Endothelial cell of umbilical vein (primary cell): ENCODE results near the gene DENND4B. TPM values are rescaled to one million over a fixed set of nuclear protein-coding genes. Genes with fewer than 3 reads are reported as not detected.

ENCODE experiments used
- BruUV-seq: library from RNA; stranded (reverse); fragments of 400-500 nt; replicated peaks from 2 replicates; lab custom pipeline; 2021; lab: Mats Ljungman, UMichigan
- CTCF ChIA-PET: fragments of 300-600, 350-600 bp; sonication (Branson Sonifier 250); formaldehyde crosslinking; loops from one replicate; lab custom pipeline; 2021; ENCODE audit warnings: antibody characterized with exemption, inconsistent platforms; lab: Charles Lee
- POLR2A ChIA-PET: fragments of 300-600, 350-600 bp; sonication (Branson Sonifier 250); formaldehyde crosslinking; loops from one replicate; lab custom pipeline; 2021; ENCODE audit warnings: antibody characterized with exemption, inconsistent platforms; lab: Charles Lee
- DNase-seq: peaks from one replicate; pipeline ENCODE4 v3.0.0-alpha.2; 2011; ENCODE audit warnings: low read depth, low spot score
- FAIRE-seq: peaks from 2 replicates; lab custom pipeline; 2011; peaks lifted over from hg19 to GRCh38; lab: Jason Lieb, UNC
- H2AFZ ChIP-seq: 2 replicates; pipeline ENCODE4 v1.6.0; 2012; ENCODE audit warnings: low read depth, low read length, control low read depth, inconsistent platforms
- H3K27ac ChIP-seq: 2 replicates; pipeline ENCODE4 v1.5.1; 2011; ENCODE audit warnings: low read depth, mild to moderate bottlenecking, control low read depth, low read length, moderate library complexity; ENCODE audit not compliant: insufficient read depth
- H3K27me3 ChIP-seq, 2 experiments: 2 replicates each; pipeline versions ENCODE4 v1.6.0 to v1.6.1; 2011; ENCODE audit warnings: low read length in 2 of 2, mixed read lengths in 1 of 2; ENCODE audit not compliant: control insufficient read depth in 2 of 2, insufficient read depth in 2 of 2
- H3K36me3 ChIP-seq, 2 experiments: 2 replicates in 1 of 2; 3 replicates in 1 of 2; pipeline ENCODE4 v1.5.1; 2011; ENCODE audit warnings: low read length in 2 of 2, mild to moderate bottlenecking in 1 of 2, moderate library complexity in 1 of 2; ENCODE audit not compliant: control insufficient read depth in 2 of 2, insufficient read depth in 2 of 2; ENCODE audit errors: extremely low read depth in 1 of 2
- H3K4me1 ChIP-seq: 3 replicates; pipeline ENCODE4 v1.5.1; 2011; ENCODE audit warnings: mild to moderate bottlenecking, low read length; ENCODE audit not compliant: control insufficient read depth, insufficient read depth; ENCODE audit errors: extremely low read depth
- H3K4me2 ChIP-seq: 2 replicates; pipeline ENCODE4 v1.6.1; 2011; ENCODE audit warnings: low read length, control low read depth, mixed read lengths; ENCODE audit not compliant: insufficient read depth
- H3K4me3 ChIP-seq, 3 experiments: fragments of 200-600 bp in 1 of 3; sonication (generic), shearing (Covaris generic) in 1 of 3; replicated peaks in 1 of 3; 2 replicates each; pipeline ENCODE4 v1.5.1; 2011 to 2016; ENCODE audit warnings: control low read depth in 3 of 3, low read length in 3 of 3, mild to moderate bottlenecking in 2 of 3, inconsistent platforms in 1 of 3, low read depth in 1 of 3, moderate library complexity in 1 of 3; ENCODE audit not compliant: insufficient read depth in 1 of 3
- H3K79me2 ChIP-seq: 2 replicates; pipeline ENCODE4 v1.6.0; 2012; ENCODE audit warnings: low read length, inconsistent platforms; ENCODE audit not compliant: control insufficient read depth, insufficient read depth
- H3K9ac ChIP-seq: replicated peaks from 2 replicates; pipeline ENCODE3; 2011; ENCODE audit warnings: low read length, control low read depth; ENCODE audit not compliant: insufficient read depth; ENCODE audit errors: extremely low read depth
- H3K9me1 ChIP-seq: replicated peaks from 3 replicates; pipeline ENCODE4 v1.6.0; 2011; ENCODE audit warnings: mild to moderate bottlenecking, low read length; ENCODE audit not compliant: control insufficient read depth, insufficient read depth; ENCODE audit errors: extremely low read depth
- H3K9me3 ChIP-seq: replicated peaks from 2 replicates; pipeline ENCODE4 v1.5.1; 2012; ENCODE audit warnings: low read length, inconsistent platforms; ENCODE audit not compliant: control insufficient read depth, insufficient read depth
- H4K20me1 ChIP-seq: replicated peaks from 2 replicates; pipeline ENCODE3; 2011; ENCODE audit warnings: mild to moderate bottlenecking, low read length; ENCODE audit not compliant: control insufficient read depth, insufficient read depth; ENCODE audit errors: extremely low read depth
- CTCF ChIP-seq, 2 donors: IDR thresholded peaks; 1 replicate in 1 of 2; 2 replicates in 1 of 2; pipeline ENCODE4 v1.5.1; 2011; ENCODE audit warnings: low read length in 2 of 2, mild to moderate bottlenecking in 2 of 2, moderate library complexity in 2 of 2, control low read depth in 1 of 2, inconsistent platforms in 1 of 2, low read depth in 1 of 2; ENCODE audit not compliant: insufficient read depth in 1 of 2; ENCODE audit errors: extremely low read depth in 1 of 2
- EZH2 ChIP-seq: IDR thresholded peaks from 2 replicates; pipeline ENCODE4 v1.6.1; 2012; ENCODE audit warnings: borderline replicate concordance, low read depth, mild to moderate bottlenecking, moderate library complexity, low read length, inconsistent platforms; ENCODE audit not compliant: severe bottlenecking
- FOS ChIP-seq: IDR thresholded peaks from 2 replicates; pipeline ENCODE4 v1.6.1; 2011; ENCODE audit warnings: mild to moderate bottlenecking, low read length, moderate library complexity, borderline replicate concordance; ENCODE audit not compliant: insufficient read depth
- GATA2 ChIP-seq: IDR thresholded peaks from 2 replicates; pipeline ENCODE4 v1.7.0; 2011; ENCODE audit warnings: low read depth, mild to moderate bottlenecking, moderate library complexity, mixed read lengths, low read length; ENCODE audit not compliant: insufficient read length, insufficient read depth
- JUN ChIP-seq: IDR thresholded peaks from 2 replicates; pipeline ENCODE4 v1.6.1; 2011; ENCODE audit warnings: borderline replicate concordance, low read depth; ENCODE audit not compliant: insufficient read length, insufficient read depth
- MAX ChIP-seq: IDR thresholded peaks from 2 replicates; pipeline ENCODE4 v1.6.1; 2011; ENCODE audit not compliant: insufficient read depth, insufficient read length
- MYC ChIP-seq: IDR thresholded peaks from one replicate; pipeline ENCODE4 v1.6.1; 2011; ENCODE audit warnings: mild to moderate bottlenecking, low read depth, low read length
- POLR2A ChIP-seq: IDR thresholded peaks from 2 replicates; pipeline ENCODE4 v1.6.1; 2012; ENCODE audit warnings: low read depth, mild to moderate bottlenecking, control low read depth, low read length
- POLR2AphosphoS5 ChIP-seq: IDR thresholded peaks from 2 replicates; pipeline ENCODE4 v1.6.1; 2012; ENCODE audit warnings: low read depth, mild to moderate bottlenecking, control low read depth, low read length, moderate library complexity; ENCODE audit not compliant: insufficient read depth
- dilution Hi-C: fragments of 300-500 bp; cut with MboI; formaldehyde crosslinking; loops from one replicate; pipeline ENCODE4 v1.15.0; 2019; ENCODE audit warnings: low sequenced_read_pairs; ENCODE audit not compliant: extremely low pct_ligation_motif_present
- intact Hi-C: fragments of 100-400 bp; cut with micrococcal nuclease; formaldehyde crosslinking; loops from one replicate; pipeline ENCODE4 v1.10.0; 2022
- polyA plus RNA-seq, 4 experiments: library from polyadenylated mRNA; depleted of rRNA in 3 of 4; stranded (reverse) in 3 of 4; unstranded in 1 of 4; fragments of >200 nt; gene quantifications; 2 replicates each; pipeline versions ENCODE4 v1.2.1 to v1.2.3, GENCODE V29; 2011 to 2012; ENCODE audit warnings: missing spikeins in 1 of 4
- total RNA-seq: library from RNA; stranded (reverse); gene quantifications from 2 replicates; pipeline ENCODE4 v1.2.3, GENCODE V29; 2021

The DENND4B gene
- total and polyA plus RNA-seq, 2 donors (not counting 3 experiments of a cell fraction or from before 2014, with no cell fraction given), result 35.6 to 57.8 TPM

- Histone ChIP-seq H3K79me2 (peaks cover 34% of the 10 kb centered on the region), H4K20me1 (no peaks in the 10 kb centered on the region), H3K9ac (no peak overlapping the region), H3K27me3 (no peaks in the 10 kb centered on the region), H3K36me3 (peaks cover 8 to 10% of the 10 kb centered on the region in 2 experiments), H3K4me2 (no peak overlapping the region), H3K9me3 (no peaks in the 10 kb centered on the region), H3K9me1 (no peaks in the 10 kb centered on the region), H3K27ac (no peak overlapping the region), H2AFZ (no peak overlapping the region), H3K4me1 (peaks cover 33% of the 10 kb centered on the region), H3K4me3 (no peak overlapping the region)
- POLR2A ChIA-PET, result interaction anchor here (1.7 kb wide), 1 partner anchor 189 kb away, joined by 4 read pairs; no protein-coding TSS in a partner anchor
- FAIRE-seq, result no peak
- intact Hi-C loops, result loop anchor here (2.0 to 5.0 kb wide), 2 partner anchors 285 to 415 kb away; partner anchors contain the start of gene HAX1
- no TSS peak for BruUV-seq
- TF ChIP-seq GATA2 (no peak), MAX (no peak), POLR2AphosphoS5 (no peak), FOS (no peak), MYC (no peak), JUN (no peak), EZH2 (no peak), POLR2A (no peak), CTCF (IDR thresholded peaks at IDR 0.05; ENCODE audit: extremely low read depth in 1 of 2, insufficient read depth in 1 of 2, low read depth in 1 of 2, low read length in 2 of 2) (no peak)
- dilution Hi-C loops, result no loop called here
- CTCF ChIA-PET, result interaction anchor here (0.6 to 2.7 kb wide), 25 partner anchors 10 to 416 kb away, joined by 3 to 65 read pairs (median 5); partner anchors contain the start of genes CREB3L4, DENND4B, JTB and NPR1
- no peak for DNase-seq
These were observed 41.1 kb upstream of the DENND4B start for GRCh38 chr1:153987621-153988020.
